Stimulated activated naive CD8-positive, alpha-beta T cell treated with anti-CD3 and anti-CD28 coated beads, Interleukin-15, Interleukin-2, amounts not matched to agents 100 ng/mL and 50 ng/mL, for 24 hours (primary cell): ENCODE data around the gene MPZL3.

Source experiments
- H3K27ac Mint-ChIP-seq: one replicate; pipeline ENCODE4 v1.8.0; 2021; ENCODE audit warnings: mild to moderate bottlenecking, mixed read lengths
- H3K27me3 Mint-ChIP-seq: one replicate; pipeline ENCODE4 v1.8.0; 2021; ENCODE audit warnings: mixed read lengths
- H3K36me3 Mint-ChIP-seq: one replicate; pipeline ENCODE4 v1.8.0; 2021; ENCODE audit warnings: low read depth, mixed read lengths
- H3K4me1 Mint-ChIP-seq: one replicate; pipeline ENCODE4 v1.8.0; 2021; ENCODE audit warnings: low read depth, mixed read lengths
- H3K4me3 Mint-ChIP-seq: one replicate; pipeline ENCODE4 v1.8.0; 2021; ENCODE audit warnings: mild to moderate bottlenecking, mixed read lengths
- H3K9me3 Mint-ChIP-seq: one replicate; pipeline ENCODE4 v1.8.0; 2021; ENCODE audit warnings: mixed read lengths

MPZL3 gene

GRCh38 chr11:118215765-118216164 is 36.4 kb downstream of the MPZL3 start:
- Mint-ChIP-seq H3K4me1 (peaks cover 100% of the 10 kb centered on the region), H3K9me3 (peaks cover 3% of the 10 kb centered on the region), H3K27ac (peak overlapping the region; percentile 99), H3K4me3 (peak overlapping the region; percentile 89), H3K36me3 (peaks cover 72% of the 10 kb centered on the region), H3K27me3 (no peaks in the 10 kb centered on the region)

- no peaks in the 10 kb centered on the region for H3K27me3 Mint-ChIP-seq
- peak overlapping the region; percentile 89 for H3K4me3 Mint-ChIP-seq
- H3K27ac Mint-ChIP-seq, result peak overlapping the region; percentile 99
- H3K4me1 Mint-ChIP-seq, result peaks cover 100% of the 10 kb centered on the region
- H3K9me3 Mint-ChIP-seq, result peaks cover 3% of the 10 kb centered on the region
- peaks cover 75% of the 10 kb centered on the region for H3K36me3 Mint-ChIP-seq
Observed at GRCh38 chr11:118215262-118215661, 36.9 kb downstream of the MPZL3 start.

- H3K9me3 Mint-ChIP-seq, result peaks cover 3% of the 10 kb centered on the region
- no peaks in the 10 kb centered on the region for H3K27me3 Mint-ChIP-seq
- peak overlapping the region; percentile 99 for H3K27ac Mint-ChIP-seq
- H3K4me1 Mint-ChIP-seq, result peaks cover 92% of the 10 kb centered on the region
- peak overlapping the region; percentile 89 for H3K4me3 Mint-ChIP-seq
- H3K36me3 Mint-ChIP-seq, result peaks cover 72% of the 10 kb centered on the region
Observed at GRCh38 chr11:118214210-118214914, 37.8 kb downstream of the MPZL3 start.

- Mint-ChIP-seq H3K9me3 (peaks cover under 1% of the 10 kb centered on the region), H3K4me3 (peak overlapping the region; percentile 89), H3K36me3 (peaks cover 72% of the 10 kb centered on the region), H3K27me3 (no peaks in the 10 kb centered on the region), H3K27ac (peak overlapping the region; percentile 99), H3K4me1 (peaks cover 86% of the 10 kb centered on the region)
Observed at GRCh38 chr11:118213781-118214180, 38.4 kb downstream of the MPZL3 start.

GRCh38 chr11:118213201-118213600 is 39.0 kb downstream of the MPZL3 start:
- Mint-ChIP-seq H3K27ac (peak overlapping the region; percentile 99), H3K27me3 (no peaks in the 10 kb centered on the region), H3K4me3 (peak overlapping the region; percentile 89), H3K4me1 (peaks cover 80% of the 10 kb centered on the region), H3K9me3 (no peaks in the 10 kb centered on the region), H3K36me3 (peaks cover 77% of the 10 kb centered on the region)

GRCh38 chr11:118212781-118213191 is 39.4 kb downstream of the MPZL3 start:
- peak overlapping the region; percentile 89 for H3K4me3 Mint-ChIP-seq
- H3K36me3 Mint-ChIP-seq, result peaks cover 78% of the 10 kb centered on the region
- no peaks in the 10 kb centered on the region for H3K27me3 Mint-ChIP-seq
- H3K27ac Mint-ChIP-seq, result peak overlapping the region; percentile 99
- no peaks in the 10 kb centered on the region for H3K9me3 Mint-ChIP-seq
- peaks cover 76% of the 10 kb centered on the region for H3K4me1 Mint-ChIP-seq

GRCh38 chr11:118212131-118212725 is 39.9 kb downstream of the MPZL3 start:
- H3K27ac Mint-ChIP-seq, result peak overlapping the region; percentile 99
- peak overlapping the region; percentile 89 for H3K4me3 Mint-ChIP-seq
- no peaks in the 10 kb centered on the region for H3K9me3 Mint-ChIP-seq
- peaks cover 71% of the 10 kb centered on the region for H3K4me1 Mint-ChIP-seq
- peaks cover 82% of the 10 kb centered on the region for H3K36me3 Mint-ChIP-seq
- H3K27me3 Mint-ChIP-seq, result no peaks in the 10 kb centered on the region

GRCh38 chr11:118211006-118211405 is 41.2 kb downstream of the MPZL3 start:
- Mint-ChIP-seq H3K27me3 (no peaks in the 10 kb centered on the region), H3K36me3 (peaks cover 89% of the 10 kb centered on the region), H3K4me1 (peaks cover 58% of the 10 kb centered on the region), H3K4me3 (peak overlapping the region; percentile 89), H3K9me3 (no peaks in the 10 kb centered on the region), H3K27ac (peak overlapping the region; percentile 65)

- H3K36me3 Mint-ChIP-seq, result peaks cover 85% of the 10 kb centered on the region
- H3K27me3 Mint-ChIP-seq, result no peaks in the 10 kb centered on the region
Observed at GRCh38 chr11:118210323-118210722, 41.8 kb downstream of the MPZL3 start.

GRCh38 chr11:118209033-118209432 is 43.1 kb downstream of the MPZL3 start:
- H3K9me3 Mint-ChIP-seq, result no peaks in the 10 kb centered on the region
- H3K4me3 Mint-ChIP-seq, result peak overlapping the region; percentile 65
- peaks cover 73% of the 10 kb centered on the region for H3K36me3 Mint-ChIP-seq
- peak overlapping the region; percentile 95 for H3K27ac Mint-ChIP-seq
- H3K4me1 Mint-ChIP-seq, result peaks cover 39% of the 10 kb centered on the region
- no peaks in the 10 kb centered on the region for H3K27me3 Mint-ChIP-seq

More at GRCh38 chr11:118210323-118210722, 41.8 kb downstream of the MPZL3 start:
- Mint-ChIP-seq H3K4me3 (peak overlapping the region; percentile 89), H3K27ac (peak overlapping the region; percentile 65), H3K4me1 (peaks cover 51% of the 10 kb centered on the region), H3K9me3 (no peaks in the 10 kb centered on the region)

- no peaks in the 10 kb centered on the region for H3K27me3 Mint-ChIP-seq
- H3K36me3 Mint-ChIP-seq, result peaks cover 53% of the 10 kb centered on the region
- no peak overlapping the region for H3K4me3 Mint-ChIP-seq
- no peaks in the 10 kb centered on the region for H3K9me3 Mint-ChIP-seq
- no peak overlapping the region for H3K27ac Mint-ChIP-seq
- H3K4me1 Mint-ChIP-seq, result peaks cover 19% of the 10 kb centered on the region
Observed at GRCh38 chr11:118207079-118207478, 45.1 kb downstream of the MPZL3 start.

GRCh38 chr11:118206391-118207031 is 45.7 kb downstream of the MPZL3 start:
- Mint-ChIP-seq H3K4me1 (peaks cover 13% of the 10 kb centered on the region), H3K4me3 (no peak overlapping the region), H3K27me3 (no peaks in the 10 kb centered on the region), H3K36me3 (peaks cover 48% of the 10 kb centered on the region), H3K27ac (no peak overlapping the region), H3K9me3 (no peaks in the 10 kb centered on the region)

- no peaks in the 10 kb centered on the region for H3K9me3 Mint-ChIP-seq
- no peak overlapping the region for H3K27ac Mint-ChIP-seq
- H3K4me1 Mint-ChIP-seq, result peaks cover 6% of the 10 kb centered on the region
- peaks cover 41% of the 10 kb centered on the region for H3K36me3 Mint-ChIP-seq
- H3K27me3 Mint-ChIP-seq, result no peaks in the 10 kb centered on the region
- H3K4me3 Mint-ChIP-seq, result no peak overlapping the region
Observed at GRCh38 chr11:118205606-118206378, 46.4 kb downstream of the MPZL3 start.

GRCh38 chr11:118202599-118203422 is 49.4 kb downstream of the MPZL3 start:
- Mint-ChIP-seq H3K36me3 (peaks cover 30% of the 10 kb centered on the region), H3K9me3 (no peaks in the 10 kb centered on the region), H3K27me3 (no peaks in the 10 kb centered on the region), H3K27ac (no peak overlapping the region), H3K4me3 (no peak overlapping the region), H3K4me1 (no peaks in the 10 kb centered on the region)
